GM23338 (cell line): ENCODE data around the gene TFPI.

Experiments used
- EZH2phosphoT487 ChIP-seq: fragments of 200-600 bp; sonication (generic); IDR thresholded peaks from one replicate; pipeline ENCODE4 v1.8.1; 2018; ENCODE audit warnings: antibody characterized with exemption; ENCODE audit not compliant: unreplicated experiment
- JUNB ChIP-seq: IDR thresholded peaks from one replicate; pipeline ENCODE4 v1.6.1; 2016; ENCODE audit warnings: antibody characterized with exemption; ENCODE audit not compliant: unreplicated experiment
- TF ChIP-seq, protein P1 (sequence below), 2 experiments: fragments of 200-600 bp in 1 of 2; sonication (generic) in 1 of 2; conservative IDR thresholded peaks; 2 replicates each; pipeline versions ENCODE4 v1.5.1 to v1.6.1; 2016 to 2017; ENCODE audit warnings: antibody characterized with exemption in 2 of 2, low read depth in 2 of 2, mild to moderate bottlenecking in 2 of 2, moderate library complexity in 1 of 2

DNA sequence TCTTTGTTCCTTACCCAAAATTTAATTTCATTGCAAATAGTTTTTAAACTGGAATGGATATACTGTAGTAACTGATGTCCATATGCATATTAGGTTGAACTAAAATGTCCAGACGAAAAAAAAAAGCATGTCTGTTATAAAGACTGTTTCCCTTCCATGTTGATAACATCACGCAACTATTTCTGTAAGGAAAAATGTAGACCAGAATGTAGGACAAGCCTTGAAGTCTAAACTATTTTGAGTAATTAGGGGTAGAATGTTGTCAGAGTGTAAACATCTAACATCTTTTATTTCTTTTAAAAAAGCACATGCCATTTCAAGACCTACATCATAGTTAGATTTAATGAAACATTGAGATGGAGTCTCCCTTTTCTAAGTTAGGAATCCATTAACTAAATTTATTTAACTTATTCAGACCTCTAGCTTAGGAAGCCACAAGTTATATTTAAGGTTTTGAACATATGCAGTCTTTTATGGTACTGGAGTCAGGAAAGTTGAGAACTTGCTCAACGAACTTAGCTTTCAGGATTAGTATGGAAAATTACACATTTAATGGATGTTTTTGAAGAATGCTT lies 114.0 kb downstream of the TFPI start:
- TF ChIP-seq, protein P1, sequence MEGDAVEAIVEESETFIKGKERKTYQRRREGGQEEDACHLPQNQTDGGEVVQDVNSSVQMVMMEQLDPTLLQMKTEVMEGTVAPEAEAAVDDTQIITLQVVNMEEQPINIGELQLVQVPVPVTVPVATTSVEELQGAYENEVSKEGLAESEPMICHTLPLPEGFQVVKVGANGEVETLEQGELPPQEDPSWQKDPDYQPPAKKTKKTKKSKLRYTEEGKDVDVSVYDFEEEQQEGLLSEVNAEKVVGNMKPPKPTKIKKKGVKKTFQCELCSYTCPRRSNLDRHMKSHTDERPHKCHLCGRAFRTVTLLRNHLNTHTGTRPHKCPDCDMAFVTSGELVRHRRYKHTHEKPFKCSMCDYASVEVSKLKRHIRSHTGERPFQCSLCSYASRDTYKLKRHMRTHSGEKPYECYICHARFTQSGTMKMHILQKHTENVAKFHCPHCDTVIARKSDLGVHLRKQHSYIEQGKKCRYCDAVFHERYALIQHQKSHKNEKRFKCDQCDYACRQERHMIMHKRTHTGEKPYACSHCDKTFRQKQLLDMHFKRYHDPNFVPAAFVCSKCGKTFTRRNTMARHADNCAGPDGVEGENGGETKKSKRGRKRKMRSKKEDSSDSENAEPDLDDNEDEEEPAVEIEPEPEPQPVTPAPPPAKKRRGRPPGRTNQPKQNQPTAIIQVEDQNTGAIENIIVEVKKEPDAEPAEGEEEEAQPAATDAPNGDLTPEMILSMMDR (conservative IDR thresholded peaks at IDR 0.05; ENCODE audit: low read depth in 2 of 2) = no peak
- TF ChIP-seq JUNB = no peak
- no peak for TF ChIP-seq EZH2phosphoT487
